ENCODE results near the gene CNPPD1.

The CNPPD1 gene

GRCh38 chr2:219179601-219180465, 3.1 kb upstream of the CNPPD1 start:
- no peak for DNase-seq (ENCODE audit: low read depth in 2 of 2)

DNA sequence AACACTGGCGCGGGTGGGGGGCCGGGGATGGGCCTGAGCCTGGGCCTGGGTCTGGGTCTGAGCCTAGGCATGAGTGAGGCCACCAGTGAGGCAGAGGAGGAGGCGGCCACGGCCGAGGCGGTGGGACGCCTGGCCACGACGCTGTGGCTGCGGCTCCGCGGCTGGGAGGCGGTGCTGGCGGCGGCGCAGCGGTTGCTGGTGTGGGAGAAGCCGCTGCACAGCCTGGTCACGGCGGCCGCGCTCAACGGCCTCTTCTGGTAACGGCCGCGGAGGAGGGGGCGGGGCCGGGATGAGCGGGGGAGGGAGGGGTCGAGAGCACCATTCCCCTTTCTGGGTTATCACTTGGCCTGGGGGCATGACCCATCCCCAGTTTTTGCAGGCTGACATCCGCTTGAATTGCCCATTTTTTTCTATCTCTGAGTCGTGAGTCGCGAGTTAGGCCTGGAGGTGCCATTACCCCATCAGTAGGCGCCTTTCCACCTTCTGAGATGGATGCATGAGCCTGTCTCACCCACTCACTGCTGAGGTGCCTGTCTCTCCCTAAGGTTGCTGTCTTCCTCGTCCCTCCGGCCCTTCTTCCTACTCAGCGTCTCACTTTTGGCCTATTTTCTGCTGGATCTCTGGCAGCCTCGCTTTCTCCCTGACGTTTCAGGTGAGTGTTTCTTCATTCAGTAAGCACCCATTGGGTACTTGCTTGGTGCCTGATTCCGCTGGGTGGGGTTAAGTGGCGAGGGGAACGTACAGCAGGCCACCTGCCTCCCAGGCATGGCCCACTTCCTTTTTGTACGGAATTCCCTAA, 1.9 kb upstream of the CNPPD1 start:
- DNase-seq (ENCODE audit: low read depth in 2 of 2) = peak in 1 of 2 donors; percentile 20

DNA sequence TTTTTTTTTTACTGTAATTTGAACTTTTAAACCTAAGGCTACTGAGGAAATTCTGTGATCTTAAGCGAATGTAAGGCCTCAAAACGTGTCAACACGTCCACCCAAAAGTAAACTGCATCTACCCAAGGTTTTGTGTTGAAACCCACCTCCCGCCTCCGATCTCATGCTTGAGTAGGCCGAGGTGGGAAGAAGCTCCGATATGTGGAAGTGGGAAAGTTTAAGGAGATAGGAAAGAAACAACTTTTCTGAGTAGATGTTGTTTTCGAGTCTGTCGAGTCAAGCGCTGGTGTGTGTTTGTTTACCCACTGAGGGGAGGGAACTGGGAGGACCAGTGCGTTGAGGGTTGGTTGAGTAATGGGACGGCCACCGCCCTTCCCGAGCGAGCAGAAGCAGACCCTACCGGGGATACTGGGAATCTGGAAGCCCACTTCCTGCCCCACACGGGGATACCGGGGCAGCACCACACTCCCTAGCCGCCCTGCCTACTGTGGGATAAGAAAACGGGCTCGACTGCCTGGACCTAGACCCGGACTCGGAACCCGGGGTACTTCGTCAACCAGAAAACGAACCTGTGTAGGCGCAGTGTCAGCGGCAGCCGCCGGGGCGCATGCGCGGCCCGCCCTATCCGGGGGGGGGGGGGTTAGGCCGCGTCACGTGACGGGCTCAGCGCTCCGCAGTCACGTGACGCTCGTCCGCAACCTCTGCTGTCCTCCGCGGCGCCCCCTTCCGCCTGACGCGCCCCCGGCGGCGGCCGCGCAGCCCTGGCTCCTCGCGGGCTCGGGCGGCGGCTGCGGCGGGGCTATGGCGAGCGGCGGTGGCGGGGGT, 1.0 kb upstream of the CNPPD1 start, which contains the start of gene RETREG2:
TSS of gene RETREG2 (plus strand) at position 724 of the 825 bp plus-strand sequence. CDS start at position 802, 78 bp downstream.
- DNase-seq (ENCODE audit: low read depth in 2 of 2) = peak; percentile 59 to 68

DNA sequence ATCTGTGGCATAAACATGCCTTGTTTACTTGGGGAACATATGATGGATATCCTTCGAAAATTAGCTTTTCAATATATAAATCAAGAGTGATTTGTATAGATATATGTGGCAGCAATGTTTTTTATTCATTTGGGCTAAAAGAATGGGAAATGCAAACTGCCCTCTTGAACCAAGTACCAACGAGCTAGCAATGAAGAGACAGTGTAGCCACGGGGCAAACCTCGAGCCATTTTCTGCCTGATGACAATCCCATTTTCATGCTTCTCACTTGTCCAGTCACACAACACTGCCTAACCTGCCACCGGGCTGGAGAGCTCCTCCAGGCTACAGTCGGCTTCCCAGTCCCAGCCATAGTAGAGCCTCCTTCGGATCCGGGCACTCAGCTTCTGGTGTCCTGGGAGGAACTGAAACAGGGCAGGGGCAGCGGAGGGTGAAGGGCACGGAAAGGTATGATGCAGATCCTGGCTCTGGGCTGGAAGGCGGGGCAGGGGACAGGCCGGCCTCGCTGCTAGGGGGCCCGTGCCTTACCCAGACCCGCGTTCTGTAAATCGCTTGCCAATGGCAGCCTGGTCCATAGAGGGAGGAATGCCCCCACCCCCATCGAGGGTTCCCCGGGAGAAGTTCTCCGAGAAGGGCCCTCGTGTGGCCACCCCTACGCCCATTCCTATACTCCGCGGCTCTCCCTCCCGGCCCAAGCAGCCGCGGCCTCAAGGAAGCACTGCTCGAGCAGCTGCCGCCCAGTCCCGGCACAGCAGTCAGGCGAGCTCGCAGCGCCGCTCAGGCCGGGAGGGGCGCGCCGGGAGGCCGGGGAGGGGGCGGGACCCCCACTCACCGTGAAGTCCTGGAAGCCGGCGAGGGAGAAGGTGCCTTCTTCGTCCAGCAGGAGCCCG, 552 bp downstream of the CNPPD1 start:
- no peak for DNase-seq (ENCODE audit: low read depth in 2 of 2)

DNA sequence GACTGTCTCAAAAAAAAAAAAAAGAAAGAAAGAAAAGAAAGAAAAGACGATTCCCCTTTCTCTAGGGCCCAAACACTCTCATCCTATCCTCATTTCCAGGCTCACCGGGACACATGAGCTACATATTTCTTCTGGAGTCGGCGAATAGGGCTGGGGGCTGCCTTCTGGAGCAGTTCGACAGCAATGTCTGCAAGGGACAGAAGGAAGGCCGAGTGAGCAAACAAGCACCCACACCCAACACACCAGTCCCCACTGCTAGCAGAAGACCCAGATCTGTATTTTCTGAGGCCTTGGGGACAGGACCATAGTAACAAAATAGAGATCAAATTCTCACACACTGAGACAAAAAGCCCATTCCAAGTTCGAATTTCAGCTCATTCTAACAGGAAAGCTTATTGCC, 1.2 kb downstream of the CNPPD1 start:
- no peak for DNase-seq (ENCODE audit: low read depth in 2 of 2)

DNA sequence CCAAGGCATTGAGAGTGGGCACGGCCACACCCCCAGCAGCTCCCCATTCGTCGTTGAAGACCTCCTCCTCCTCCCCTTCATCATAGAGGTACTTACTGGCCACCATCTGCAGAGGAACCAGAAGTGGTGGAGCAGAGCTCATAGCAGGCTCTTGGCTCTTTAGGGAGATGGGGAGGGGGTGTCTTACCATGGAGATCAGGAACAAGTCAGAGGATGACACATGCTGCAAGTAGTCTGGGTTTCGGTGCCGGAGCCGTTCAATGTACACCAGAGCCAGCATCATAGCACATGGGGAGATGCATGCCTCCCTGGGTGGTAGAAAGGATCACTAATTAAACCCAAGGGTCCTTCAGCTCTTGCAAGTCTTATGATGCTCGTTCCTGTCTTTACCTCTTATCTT, 1.9 kb downstream of the CNPPD1 start:
- no peak for DNase-seq (ENCODE audit: low read depth in 2 of 2)

GRCh38 chr2:219174146-219174545, 2.6 kb downstream of the CNPPD1 start:
- DNase-seq (ENCODE audit: low read depth in 2 of 2) = no peak

DNA sequence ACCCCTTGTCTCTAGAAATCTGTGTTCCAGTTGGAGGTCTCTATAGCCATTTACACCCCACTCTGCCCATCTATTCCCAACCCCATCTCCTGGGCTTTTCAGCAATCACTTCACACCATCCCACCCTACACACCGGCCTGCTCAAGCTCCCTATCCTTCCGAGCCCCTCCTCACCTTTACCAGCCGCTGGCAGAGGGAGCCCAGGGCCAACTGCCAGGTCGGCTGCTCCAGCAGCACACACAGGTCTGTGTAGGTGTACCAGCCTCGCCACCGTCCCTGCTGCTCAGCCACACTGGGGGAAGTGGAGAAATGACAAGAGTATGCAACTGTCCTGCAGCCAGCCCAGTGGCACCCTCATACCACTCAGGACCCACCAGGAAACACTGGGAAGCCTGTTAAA, 3.5 kb downstream of the CNPPD1 start:
- no peak for DNase-seq (ENCODE audit: low read depth in 2 of 2)

DNA sequence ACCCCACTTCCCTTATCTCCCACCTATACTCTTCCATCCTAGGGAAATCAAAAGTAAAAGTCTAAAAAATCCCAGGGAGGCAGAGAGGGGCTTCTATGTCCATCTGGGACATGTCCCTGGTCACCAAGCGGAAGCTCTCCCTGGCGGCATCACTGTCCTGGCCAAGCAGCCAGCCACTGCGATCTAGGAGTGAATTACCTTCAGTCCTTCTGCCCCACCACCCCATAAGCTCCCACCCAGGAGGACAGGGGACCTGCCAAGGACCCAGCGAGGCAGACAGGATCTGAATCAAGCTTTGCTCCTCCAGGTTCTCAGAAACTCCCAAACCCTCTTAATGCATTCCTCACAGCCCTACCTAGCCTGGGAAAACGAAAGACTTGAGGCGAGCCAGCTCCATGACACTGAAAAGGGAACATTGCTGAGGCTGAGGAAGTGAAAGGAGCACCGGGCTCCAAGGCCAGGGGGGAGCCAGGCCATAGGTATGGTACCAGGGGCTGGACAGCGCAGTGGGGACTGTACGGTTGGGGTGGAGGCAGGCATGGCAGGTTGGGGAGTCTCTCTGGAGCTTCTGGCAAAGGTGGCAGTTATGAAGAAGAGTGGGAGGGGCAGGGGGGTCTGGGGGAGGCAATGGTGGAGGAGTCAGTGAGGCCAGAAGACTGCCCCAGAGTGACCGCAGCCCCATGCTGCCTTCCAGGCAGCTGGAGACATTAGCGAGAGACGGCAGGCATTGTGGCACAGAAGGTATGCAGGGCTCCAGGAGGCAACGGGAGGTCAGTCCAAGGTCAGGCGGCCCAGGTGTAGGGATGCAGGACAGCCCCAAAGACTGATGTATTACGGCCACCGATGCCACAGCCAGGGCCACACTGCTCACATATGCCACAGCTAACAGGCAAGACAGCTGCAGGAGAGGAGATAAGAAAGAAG, 4.2 kb downstream of the CNPPD1 start:
- no peak for DNase-seq (ENCODE audit: low read depth in 2 of 2)

GRCh38 chr2:219171231-219171651, 5.5 kb downstream of the CNPPD1 start:
- no peak for DNase-seq (ENCODE audit: low read depth in 2 of 2)

DNA sequence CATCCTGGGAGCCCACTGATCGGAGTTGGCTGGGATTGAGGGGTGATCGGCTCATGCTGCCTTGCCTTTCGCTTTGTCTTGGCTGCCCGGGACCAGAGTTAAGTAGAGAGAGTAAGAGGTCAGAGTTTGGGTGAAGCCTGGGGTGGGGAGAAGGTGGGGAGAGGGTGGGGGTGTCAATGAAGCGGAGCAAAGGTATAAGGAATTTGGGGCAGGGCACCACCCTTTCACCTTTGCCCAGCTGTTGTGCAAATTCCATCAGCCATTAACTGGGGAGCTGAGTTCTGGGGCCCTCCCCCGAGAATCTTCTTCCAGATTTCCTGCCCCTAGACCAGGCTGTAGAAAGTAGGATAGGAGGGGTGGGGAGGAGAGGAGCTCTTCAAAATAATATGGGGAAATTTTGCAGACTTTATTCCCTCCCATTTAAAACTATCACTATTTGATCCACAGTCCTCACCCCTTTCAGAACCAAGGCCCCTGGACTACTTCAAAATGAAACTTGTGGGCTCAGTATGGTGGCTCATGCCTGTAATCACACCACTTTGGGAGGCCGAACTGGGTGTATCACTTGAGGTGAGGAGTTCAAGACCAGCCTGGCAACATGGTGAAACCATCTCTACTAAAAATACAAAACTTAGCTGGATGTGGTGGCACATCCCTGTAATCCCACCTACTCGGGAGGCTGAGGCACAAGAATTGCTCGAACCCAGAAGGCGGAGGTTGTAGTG, 6.6 kb downstream of the CNPPD1 start, which contains the start of gene SLC23A3:
TSS of gene SLC23A3 (minus strand) at position 100 of the 725 bp plus-strand sequence. CDS start at position 55, 45 bp downstream.
- no peak for DNase-seq (ENCODE audit: low read depth in 2 of 2)

GRCh38 chr2:219168932-219169331, 7.8 kb downstream of the CNPPD1 start:
- no peak for DNase-seq (ENCODE audit: low read depth in 2 of 2)

GRCh38 chr2:219168526-219168925, 8.2 kb downstream of the CNPPD1 start:
- no peak for DNase-seq (ENCODE audit: low read depth in 2 of 2)

- no peak for DNase-seq (ENCODE audit: low read depth in 2 of 2)
These were observed 8.7 kb downstream of the CNPPD1 start for GRCh38 chr2:219167997-219168396.

DNA sequence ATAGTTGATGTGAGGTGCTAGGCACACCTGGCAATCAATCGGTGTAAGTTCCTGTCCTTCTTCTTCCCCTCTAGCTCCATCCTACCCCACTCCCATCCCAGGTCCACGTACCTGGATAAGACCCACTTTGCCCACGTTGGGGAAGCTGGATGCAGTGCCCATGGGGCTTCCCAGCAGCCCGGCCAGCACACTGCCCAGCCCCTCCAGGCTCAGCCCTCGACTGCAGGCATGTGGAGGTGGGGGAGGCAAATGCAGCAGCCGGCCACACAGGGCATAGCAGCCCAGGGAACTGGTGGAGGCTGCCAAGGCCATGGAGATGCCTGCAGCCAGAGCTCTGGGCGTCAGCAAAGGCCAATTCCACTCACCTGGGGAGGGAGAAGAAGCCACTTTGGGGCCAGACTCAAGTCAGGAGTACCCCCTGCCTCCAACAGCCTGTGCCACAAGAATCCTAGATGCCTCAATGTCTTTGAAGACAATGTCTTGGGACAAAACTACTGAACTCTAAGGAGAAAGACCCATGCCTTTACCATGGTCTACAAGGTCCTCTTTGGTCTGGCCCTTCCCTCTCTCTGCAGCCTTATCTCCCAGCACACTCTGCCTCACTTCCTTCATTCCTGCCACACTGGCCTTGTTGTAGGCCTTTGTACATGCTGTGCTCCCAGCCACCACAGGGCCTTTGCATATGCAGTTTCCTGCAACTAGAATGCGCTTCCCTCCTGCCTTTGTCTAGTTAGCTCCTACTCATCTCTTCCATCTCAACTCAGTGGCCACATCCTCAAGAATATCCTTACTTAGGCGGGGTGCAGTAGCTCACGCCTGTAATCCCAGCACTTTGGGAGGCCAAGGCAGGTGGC, 11.4 kb downstream of the CNPPD1 start:
- no peak for DNase-seq (ENCODE audit: low read depth in 2 of 2)

DNA sequence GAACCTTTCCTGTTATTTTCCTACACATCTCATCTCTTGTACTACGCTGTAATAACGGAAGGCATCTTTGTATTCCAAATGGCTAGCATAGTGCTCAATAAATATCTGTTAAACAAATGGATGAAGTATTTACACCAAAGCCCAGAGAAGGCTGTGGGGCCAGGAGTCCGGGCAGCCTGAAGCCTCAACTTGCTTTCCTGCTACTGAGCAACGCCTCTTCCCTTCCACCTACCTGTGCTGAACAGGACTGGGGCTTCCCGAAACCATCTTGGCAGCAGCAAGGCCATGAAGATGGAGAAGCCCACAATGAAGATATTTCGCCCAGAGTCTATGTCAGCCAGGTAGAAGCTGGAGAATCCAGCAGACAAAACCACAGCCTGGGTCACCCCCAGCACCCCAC, 13.6 kb downstream of the CNPPD1 start:
- DNase-seq (ENCODE audit: low read depth in 2 of 2) = no peak

DNA sequence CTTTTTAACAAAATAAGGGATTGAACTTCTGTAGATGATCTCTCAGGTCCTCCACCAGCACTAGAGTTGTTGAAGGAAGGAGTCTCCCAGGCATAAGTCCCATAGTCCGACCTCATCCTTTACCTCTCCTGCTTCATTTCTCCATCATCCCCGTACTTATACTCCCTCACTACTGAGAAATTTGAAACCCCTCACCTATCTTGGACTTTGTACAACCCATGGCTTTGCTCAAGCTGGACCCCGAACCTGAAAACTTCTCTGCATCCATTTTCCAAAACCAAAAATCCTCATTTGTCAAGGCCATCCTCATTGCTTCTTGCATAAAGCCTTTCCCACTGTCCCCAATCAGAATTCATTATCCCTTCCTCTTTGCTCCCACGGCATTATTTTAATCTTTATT, 15.6 kb downstream of the CNPPD1 start:
- DNase-seq (ENCODE audit: low read depth in 2 of 2) = no peak

Data from stimulated activated CD8-positive, alpha-beta memory T cell treated with anti-CD3 and anti-CD28 coated beads, Interleukin-2, amount 100 ng/mL, for 1 hour (primary cell).